ENCODE results near the gene ILKAP. TPM values are rescaled to one million over a fixed set of nuclear protein-coding genes. Genes with fewer than 3 reads are reported as not detected.

The ILKAP gene
- total RNA-seq, 1 experiment from 2014 or later = 41.5 TPM

DNA sequence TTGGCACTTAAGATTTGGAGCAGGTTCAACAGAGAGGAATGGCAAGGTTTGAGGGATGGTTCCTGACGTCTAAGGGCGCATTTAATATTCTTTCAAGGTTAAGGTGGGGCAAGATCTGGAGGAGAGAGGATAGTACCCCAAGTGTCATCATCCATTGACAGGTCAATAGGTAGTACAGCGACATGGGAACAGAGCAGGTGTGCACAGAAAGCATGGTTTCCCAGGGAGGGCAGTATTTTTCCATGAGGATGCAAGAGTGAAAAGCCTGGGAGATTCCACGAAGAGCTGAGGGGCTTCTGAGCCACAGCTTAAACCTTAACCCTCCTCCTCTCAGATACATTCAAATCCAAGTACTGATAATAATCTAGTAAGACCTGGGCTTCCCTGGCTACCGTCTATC lies 27.2 kb upstream of the ILKAP start:
- Mint-ChIP-seq H3K4me3 (peak overlapping the region; percentile 76 to 85), H3K27ac (no peak overlapping the region), H3K9me3 (no peaks in the 10 kb centered on the region; a peak in 2 of 5 replicates), H3K36me3 (ENCODE audit: insufficient read depth in 1 of 3, low read depth in 3 of 3) (peaks cover 0 to 2% (median 0%) of the 10 kb centered on the region in 3 experiments; a peak in 2 of 7 replicates), H3K4me1 (peaks cover 12 to 14% of the 10 kb centered on the region in 2 experiments), H3K27me3 (ENCODE audit: low read depth) (peaks cover 73% of the 10 kb centered on the region)
- Histone ChIP-seq H2BK120ac (ENCODE audit: low read depth, low read length, poor library complexity, severe bottlenecking) (no peak overlapping the region), H4K8ac (replicated peaks; ENCODE audit: insufficient read length, low read depth, low read length) (no peak overlapping the region), H2BK15ac (ENCODE audit: low read depth, low read length) (no peak overlapping the region), H3K79me2 (ENCODE audit: insufficient read depth, low read length) (no peaks in the 10 kb centered on the region), H2BK5ac (ENCODE audit: insufficient read length, low read length) (no peak overlapping the region), H3K56ac (ENCODE audit: insufficient read length, low read depth, low read length) (no peak overlapping the region), H4K20me1 (ENCODE audit: control insufficient read depth, insufficient read depth, insufficient read length) (no peaks in the 10 kb centered on the region), H3K4ac (ENCODE audit: low read depth, low read length) (no peak overlapping the region), H3K27ac (ENCODE audit: insufficient read length, low read depth, low read length) (no peak overlapping the region), H3K18ac (ENCODE audit: insufficient read length, low read depth, low read length) (no peak overlapping the region), H2BK12ac (ENCODE audit: insufficient read length, low read depth, low read length) (no peak overlapping the region), H4K91ac (ENCODE audit: insufficient read length, low read depth, low read length) (no peak overlapping the region), H3K4me1 (ENCODE audit: insufficient read depth, low read length) (peaks cover 3% of the 10 kb centered on the region; the same call in 1 of the 2 replicates), H3K79me1 (ENCODE audit: insufficient read depth, low read depth, low read length, poor library complexity, severe bottlenecking) (no peaks in the 10 kb centered on the region), H3K14ac (ENCODE audit: insufficient read depth, low read length) (no peak overlapping the region), H3K23ac (ENCODE audit: insufficient read length, low read depth, low read length) (no peak overlapping the region), H3K23me2 (ENCODE audit: insufficient read length, low read depth, low read length, poor library complexity, severe bottlenecking) (peaks cover 12% of the 10 kb centered on the region), H2BK20ac (ENCODE audit: low read depth, low read length, poor library complexity, severe bottlenecking) (no peak overlapping the region), H3K9me3 (ENCODE audit: control insufficient read depth, low read depth, low read length) (no peaks in the 10 kb centered on the region), H4K5ac (ENCODE audit: insufficient read length, low read depth, low read length) (no peak overlapping the region), H2AK5ac (ENCODE audit: insufficient read length, low read length) (no peak overlapping the region), H3K9ac (ENCODE audit: extremely low read depth, insufficient read length, low read length) (no peak overlapping the region), H3K4me2 (ENCODE audit: insufficient read depth, insufficient read length, low read length) (peak overlapping the region; percentile 68), H3K27me3 (ENCODE audit: insufficient read depth, low read length) (peaks cover 11% of the 10 kb centered on the region; the same call in 1 of the 2 replicates), H3T11ph (ENCODE audit: low read length) (no peak overlapping the region), H2AFZ (ENCODE audit: low read length) (no peak overlapping the region)
- TF ChIP-seq, protein P1, sequence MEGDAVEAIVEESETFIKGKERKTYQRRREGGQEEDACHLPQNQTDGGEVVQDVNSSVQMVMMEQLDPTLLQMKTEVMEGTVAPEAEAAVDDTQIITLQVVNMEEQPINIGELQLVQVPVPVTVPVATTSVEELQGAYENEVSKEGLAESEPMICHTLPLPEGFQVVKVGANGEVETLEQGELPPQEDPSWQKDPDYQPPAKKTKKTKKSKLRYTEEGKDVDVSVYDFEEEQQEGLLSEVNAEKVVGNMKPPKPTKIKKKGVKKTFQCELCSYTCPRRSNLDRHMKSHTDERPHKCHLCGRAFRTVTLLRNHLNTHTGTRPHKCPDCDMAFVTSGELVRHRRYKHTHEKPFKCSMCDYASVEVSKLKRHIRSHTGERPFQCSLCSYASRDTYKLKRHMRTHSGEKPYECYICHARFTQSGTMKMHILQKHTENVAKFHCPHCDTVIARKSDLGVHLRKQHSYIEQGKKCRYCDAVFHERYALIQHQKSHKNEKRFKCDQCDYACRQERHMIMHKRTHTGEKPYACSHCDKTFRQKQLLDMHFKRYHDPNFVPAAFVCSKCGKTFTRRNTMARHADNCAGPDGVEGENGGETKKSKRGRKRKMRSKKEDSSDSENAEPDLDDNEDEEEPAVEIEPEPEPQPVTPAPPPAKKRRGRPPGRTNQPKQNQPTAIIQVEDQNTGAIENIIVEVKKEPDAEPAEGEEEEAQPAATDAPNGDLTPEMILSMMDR (conservative IDR thresholded peaks at IDR 0.05) = no peak
- WGBS (ENCODE audit: extremely low coverage, insufficient read length, low lambda C conversion rate) = no CpG with 5 or more reads among the region's 5 CpGs
- DNase-seq = no peak

Measured in H9 (cell line).